HCT116 (cell line): ENCODE results near the gene RAB3GAP1. TPM values are rescaled to one million over a fixed set of nuclear protein-coding genes. Genes with fewer than 3 reads are reported as not detected.

Experiments
- ATAC-seq: fragments of 200-7000 bp; cut with Tn5 transposase; 2 replicates; pipeline ENCODE4 v1.9.1; 2020; ENCODE audit warnings: mild to moderate bottlenecking, moderate library complexity
- BruUV-seq: library from RNA; stranded (reverse); fragments of 400-500 nt; replicated peaks from 2 replicates; lab custom pipeline; 2021; lab: Mats Ljungman, UMichigan
- CTCF ChIA-PET: fragments of 300-600 bp; sonication (Branson Sonifier 250); formaldehyde crosslinking; loops from one replicate; lab custom pipeline; 2021; ENCODE audit warnings: antibody characterized with exemption; lab: Charles Lee
- POLR2A ChIA-PET: fragments of 300-600, 350-600 bp; sonication (Branson Sonifier 250); formaldehyde crosslinking; loops from one replicate; lab custom pipeline; 2021; ENCODE audit warnings: antibody characterized with exemption; lab: Charles Lee
- RAD21 ChIA-PET, 2 experiments: fragments of 300-600 bp; sonication (Branson Sonifier 250); formaldehyde crosslinking; loops; one replicate each; lab custom pipeline; 2023; ENCODE audit warnings: low total read pairs in 2 of 2; ENCODE audit not compliant: uncharacterized antibody in 2 of 2, unreplicated experiment in 2 of 2, low non-redundant PET in 1 of 2; lab: Charles Lee
- DNase-seq: peaks from one replicate; pipeline ENCODE4 v3.0.0-alpha.2; 2010; ENCODE audit warnings: low read depth, low spot score
- H2AFZ ChIP-seq: fragments of 200-600 bp; shearing (Covaris generic), sonication (generic); 2 replicates; pipeline ENCODE4 v1.6.1; 2017; ENCODE audit warnings: low read depth, mixed run types, mixed read lengths, antibody characterized with exemption, low read length; ENCODE audit not compliant: poor library complexity, severe bottlenecking
- H3K27ac ChIP-seq: 2 replicates; pipeline ENCODE4 v1.5.1; 2012; ENCODE audit warnings: low read depth, low read length
- H3K27me3 ChIP-seq: fragments of 200-600 bp; sonication (generic); 2 replicates; pipeline ENCODE4 v1.6.1; 2016; ENCODE audit warnings: mixed run types, low read length, mixed read lengths; ENCODE audit not compliant: insufficient read depth
- H3K36me3 ChIP-seq, 2 experiments: fragments of 200-500 bp in 1 of 2; fragments of 200-600 bp in 1 of 2; sonication (Bioruptor generic) in 1 of 2; sonication (generic) in 1 of 2; 2 replicates each; pipeline versions ENCODE4 v1.5.1 to v1.6.1; 2014 to 2016; ENCODE audit warnings: low read length in 2 of 2, inconsistent platforms in 1 of 2, mixed read lengths in 1 of 2, mixed run types in 1 of 2; ENCODE audit not compliant: insufficient read depth in 2 of 2, control insufficient read depth in 1 of 2
- H3K4me1 ChIP-seq, 2 experiments: fragments of 200-600 bp in 1 of 2; sonication (generic) in 1 of 2; 2 replicates each; pipeline versions ENCODE4 v1.5.1 to v1.6.1; 2012 to 2017; ENCODE audit warnings: low read length in 2 of 2, inconsistent platforms in 1 of 2, mild to moderate bottlenecking in 1 of 2, mixed read lengths in 1 of 2, mixed run types in 1 of 2, moderate library complexity in 1 of 2; ENCODE audit not compliant: insufficient read depth in 2 of 2, control insufficient read depth in 1 of 2
- H3K4me2 ChIP-seq: fragments of 200-600 bp; sonication (generic); 2 replicates; pipeline ENCODE4 v1.6.1; 2017; ENCODE audit warnings: mixed run types, low read length, mixed read lengths
- H3K4me3 ChIP-seq, 2 experiments: fragments of 200-600 bp in 1 of 2; sonication (generic) in 1 of 2; replicated peaks in 1 of 2; 2 replicates each; pipeline ENCODE4 v1.5.1; 2011 to 2016; ENCODE audit warnings: low read length in 2 of 2, control low read depth in 1 of 2, low read depth in 1 of 2, mild to moderate bottlenecking in 1 of 2, mixed read lengths in 1 of 2, mixed run types in 1 of 2
- H3K79me2 ChIP-seq: fragments of 200-600 bp; sonication (generic); 2 replicates; pipeline ENCODE4 v1.6.1; 2017; ENCODE audit warnings: mild to moderate bottlenecking, mixed run types, low read length, moderate library complexity, mixed read lengths; ENCODE audit not compliant: insufficient read depth
- H3K9ac ChIP-seq: fragments of 200-600 bp; sonication (generic); 2 replicates; pipeline ENCODE4 v1.6.1; 2016; ENCODE audit warnings: low read length, mixed read lengths
- H3K9me2 ChIP-seq: fragments of 200-600 bp; sonication (generic), shearing (Covaris generic); 2 replicates; pipeline ENCODE4 v1.6.1; 2017; ENCODE audit warnings: mixed run types, mild to moderate bottlenecking, moderate library complexity; ENCODE audit not compliant: insufficient read depth
- H3K9me3 ChIP-seq, 2 experiments: fragments of 200-500 bp in 1 of 2; fragments of 200-600 bp in 1 of 2; sonication (Bioruptor generic) in 1 of 2; sonication (generic) in 1 of 2; 2 replicates each; pipeline ENCODE4 v1.6.1; 2014 to 2017; ENCODE audit warnings: low read length in 2 of 2, mixed read lengths in 2 of 2, inconsistent platforms in 1 of 2, low read depth in 1 of 2, mild to moderate bottlenecking in 1 of 2, mixed run types in 1 of 2, moderate library complexity in 1 of 2; ENCODE audit not compliant: control insufficient read depth in 1 of 2, insufficient read depth in 1 of 2
- H4K20me1 ChIP-seq: fragments of 200-600 bp; sonication (generic), shearing (Covaris generic); 2 replicates; pipeline ENCODE4 v1.6.1; 2017; ENCODE audit warnings: mixed run types, mild to moderate bottlenecking, moderate library complexity; ENCODE audit not compliant: insufficient read depth
- RAD21 ChIP-seq: IDR thresholded peaks from 2 replicates; pipeline ENCODE4 v1.6.1; 2012; ENCODE audit warnings: low read depth, mild to moderate bottlenecking
- TCF7L2 ChIP-seq: IDR thresholded peaks from 2 replicates; pipeline ENCODE4 v1.7.0; 2011; ENCODE audit warnings: borderline replicate concordance, inconsistent platforms; ENCODE audit not compliant: insufficient read depth, insufficient read length; ENCODE audit errors: extremely low read depth
- intact Hi-C: fragments of 100-400 bp; cut with micrococcal nuclease; formaldehyde crosslinking; loops from 2 replicates; pipeline ENCODE4 v1.10.0; 2022
- total RNA-seq: library from RNA; stranded (reverse); gene quantifications from one replicate; pipeline ENCODE4 v1.2.1, GENCODE V29; 2021; ENCODE audit not compliant: unreplicated experiment
- TF ChIP-seq, protein P1 (sequence below): IDR thresholded peaks from 2 replicates; pipeline ENCODE4 v1.6.1; 2011; ENCODE audit warnings: mild to moderate bottlenecking, low read length, moderate library complexity; ENCODE audit not compliant: insufficient replicate concordance; ENCODE audit errors: extremely low read depth
- TF ChIP-seq, protein P2 (sequence below), 3 experiments: fragments of 200-600 bp in 1 of 3; sonication (generic) in 1 of 3; IDR thresholded peaks in 2 of 3; conservative IDR thresholded peaks in 1 of 3; 2 replicates each; pipeline ENCODE4 v1.5.1; 2012 to 2017; ENCODE audit warnings: low read depth in 2 of 3, low read length in 2 of 3, antibody characterized with exemption in 1 of 3, borderline replicate concordance in 1 of 3, control low read depth in 1 of 3, mild to moderate bottlenecking in 1 of 3, mixed read lengths in 1 of 3, mixed run types in 1 of 3, moderate library complexity in 1 of 3; ENCODE audit not compliant: insufficient read depth in 1 of 3

The RAB3GAP1 gene
- total RNA-seq, 1 experiment from 2014 or later, result 38.5 TPM

DNA sequence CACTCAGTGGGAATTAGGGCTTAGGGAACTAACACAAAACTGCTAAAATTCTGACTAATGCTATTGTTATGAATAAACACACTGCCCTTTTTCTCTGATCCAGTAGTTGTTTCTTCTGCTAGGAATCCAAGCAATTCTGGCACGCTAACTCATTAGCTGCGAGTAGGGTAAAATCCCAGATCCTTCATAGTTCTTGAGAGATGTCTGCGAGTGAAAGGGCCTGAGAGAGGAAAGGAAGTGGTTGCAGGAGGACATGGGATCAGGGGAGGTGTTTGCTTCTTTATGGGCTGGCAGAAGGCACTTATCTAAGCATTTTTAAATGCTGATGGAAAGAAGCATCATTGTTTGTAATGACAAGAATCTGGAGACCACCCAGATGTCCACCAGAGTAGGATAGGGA, 14.3 kb upstream of the RAB3GAP1 start:
- no peak for DNase-seq
- H3K4me1 ChIP-seq, result no peaks in the 10 kb centered on the region
- intact Hi-C loops, result no loop called here
- no peaks in the 10 kb centered on the region for H4K20me1 ChIP-seq
- H3K79me2 ChIP-seq, result no peaks in the 10 kb centered on the region
- no peaks in the 10 kb centered on the region for H3K9me2 ChIP-seq
- H3K27me3 ChIP-seq, result no peaks in the 10 kb centered on the region
- no peak overlapping the region for H3K4me2 ChIP-seq
- no peak overlapping the region for H3K9ac ChIP-seq
- H3K36me3 ChIP-seq, result no peaks in the 10 kb centered on the region
- no peaks in the 10 kb centered on the region for H3K9me3 ChIP-seq
- ChIA-PET RAD21 (no interaction called here), CTCF (no interaction called here), POLR2A (no interaction called here)
- TF ChIP-seq, protein P1, sequence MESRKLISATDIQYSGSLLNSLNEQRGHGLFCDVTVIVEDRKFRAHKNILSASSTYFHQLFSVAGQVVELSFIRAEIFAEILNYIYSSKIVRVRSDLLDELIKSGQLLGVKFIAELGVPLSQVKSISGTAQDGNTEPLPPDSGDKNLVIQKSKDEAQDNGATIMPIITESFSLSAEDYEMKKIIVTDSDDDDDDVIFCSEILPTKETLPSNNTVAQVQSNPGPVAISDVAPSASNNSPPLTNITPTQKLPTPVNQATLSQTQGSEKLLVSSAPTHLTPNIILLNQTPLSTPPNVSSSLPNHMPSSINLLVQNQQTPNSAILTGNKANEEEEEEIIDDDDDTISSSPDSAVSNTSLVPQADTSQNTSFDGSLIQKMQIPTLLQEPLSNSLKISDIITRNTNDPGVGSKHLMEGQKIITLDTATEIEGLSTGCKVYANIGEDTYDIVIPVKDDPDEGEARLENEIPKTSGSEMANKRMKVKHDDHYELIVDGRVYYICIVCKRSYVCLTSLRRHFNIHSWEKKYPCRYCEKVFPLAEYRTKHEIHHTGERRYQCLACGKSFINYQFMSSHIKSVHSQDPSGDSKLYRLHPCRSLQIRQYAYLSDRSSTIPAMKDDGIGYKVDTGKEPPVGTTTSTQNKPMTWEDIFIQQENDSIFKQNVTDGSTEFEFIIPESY, result no peak
- TF ChIP-seq RAD21, result no peak
- H3K4me3 ChIP-seq, result no peak overlapping the region
- H3K27ac ChIP-seq, result no peak overlapping the region
- ATAC-seq, result no peak
- BruUV-seq, result no TSS peak
- no peak overlapping the region for H2AFZ ChIP-seq

DNA sequence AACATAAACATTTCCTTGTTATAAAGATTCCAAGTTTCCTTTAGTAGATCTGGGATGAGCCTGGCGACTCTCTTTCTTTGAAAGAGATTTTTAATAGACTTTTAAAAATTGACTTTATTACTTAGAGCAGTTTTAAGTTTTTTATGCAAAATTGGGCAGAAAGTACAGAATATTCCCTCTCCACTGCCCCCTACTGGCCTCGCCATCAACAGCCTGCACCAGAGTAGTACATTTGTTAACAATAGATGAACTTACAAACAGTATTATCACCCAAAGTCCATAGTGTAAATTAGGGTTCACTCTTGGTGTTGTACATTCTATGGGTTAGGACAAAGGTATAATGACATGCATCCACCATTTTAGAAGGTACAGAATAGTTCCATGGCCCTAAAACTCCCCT, 8.7 kb upstream of the RAB3GAP1 start:
- ChIA-PET RAD21 (no interaction called here), CTCF (interaction anchor here (0.7 kb wide), 1 partner anchor 14 kb away, joined by 3 read pairs; no protein-coding TSS in a partner anchor)
- no peaks in the 10 kb centered on the region for H3K79me2 ChIP-seq
- no peak for DNase-seq
- no peaks in the 10 kb centered on the region for H4K20me1 ChIP-seq
- intact Hi-C loops, result no loop called here
- H3K27me3 ChIP-seq, result 0 out of 2 replicates have a peak, but pooled peaks cover 5% of the 10 kb centered on the region
- no peak overlapping the region for H2AFZ ChIP-seq
- no peaks in the 10 kb centered on the region for H3K9me2 ChIP-seq
- H3K4me2 ChIP-seq, result no peak overlapping the region
- H3K4me3 ChIP-seq, result no peak overlapping the region
- TF ChIP-seq, protein P2, sequence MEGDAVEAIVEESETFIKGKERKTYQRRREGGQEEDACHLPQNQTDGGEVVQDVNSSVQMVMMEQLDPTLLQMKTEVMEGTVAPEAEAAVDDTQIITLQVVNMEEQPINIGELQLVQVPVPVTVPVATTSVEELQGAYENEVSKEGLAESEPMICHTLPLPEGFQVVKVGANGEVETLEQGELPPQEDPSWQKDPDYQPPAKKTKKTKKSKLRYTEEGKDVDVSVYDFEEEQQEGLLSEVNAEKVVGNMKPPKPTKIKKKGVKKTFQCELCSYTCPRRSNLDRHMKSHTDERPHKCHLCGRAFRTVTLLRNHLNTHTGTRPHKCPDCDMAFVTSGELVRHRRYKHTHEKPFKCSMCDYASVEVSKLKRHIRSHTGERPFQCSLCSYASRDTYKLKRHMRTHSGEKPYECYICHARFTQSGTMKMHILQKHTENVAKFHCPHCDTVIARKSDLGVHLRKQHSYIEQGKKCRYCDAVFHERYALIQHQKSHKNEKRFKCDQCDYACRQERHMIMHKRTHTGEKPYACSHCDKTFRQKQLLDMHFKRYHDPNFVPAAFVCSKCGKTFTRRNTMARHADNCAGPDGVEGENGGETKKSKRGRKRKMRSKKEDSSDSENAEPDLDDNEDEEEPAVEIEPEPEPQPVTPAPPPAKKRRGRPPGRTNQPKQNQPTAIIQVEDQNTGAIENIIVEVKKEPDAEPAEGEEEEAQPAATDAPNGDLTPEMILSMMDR (IDR thresholded peaks at IDR 0.05 in 2 of 3, conservative IDR thresholded peaks at IDR 0.05 in 1 of 3; ENCODE audit: borderline replicate concordance in 1 of 3, insufficient read depth in 1 of 3, low read depth in 2 of 3, low read length in 2 of 3), result peak in 2 of 3 experiments; percentile 69; a peak in 4 of 6 replicates
- TF ChIP-seq TCF7L2, result no peak
- TF ChIP-seq, all 23 proteins: peak for 1
- Histone ChIP-seq H3K9ac (no peak overlapping the region), H3K4me1 (no peaks in the 10 kb centered on the region), H3K36me3 (no peaks in the 10 kb centered on the region), H3K9me3 (no peaks in the 10 kb centered on the region), H3K27ac (no peak overlapping the region)
- no TSS peak for BruUV-seq
- ATAC-seq, result 0 out of 2 replicates have a peak, but pooled peaks have one; percentile 42
- POLR2A ChIA-PET, result no interaction called here
